22Rv1 (cell line): ENCODE data around the gene SAMD4A.

Experiments
- CTCF ChIP-seq: fragments of 450-650 bp; IDR thresholded peaks from 2 replicates; pipeline ENCODE4 v1.5.1; 2017; ENCODE audit warnings: mild to moderate bottlenecking
- ZFX ChIP-seq: fragments of 450-650 bp; IDR thresholded peaks from 2 replicates; pipeline ENCODE4 v1.6.1; 2017; ENCODE audit warnings: antibody characterized with exemption, borderline replicate concordance

- TF ChIP-seq CTCF, result no peak
- TF ChIP-seq ZFX, result no peak
Observed at GRCh38 chr14:54647378-54647777, 80.5 kb downstream of the SAMD4A start.
